ENCODE data around the gene OR12D3.

DNA sequence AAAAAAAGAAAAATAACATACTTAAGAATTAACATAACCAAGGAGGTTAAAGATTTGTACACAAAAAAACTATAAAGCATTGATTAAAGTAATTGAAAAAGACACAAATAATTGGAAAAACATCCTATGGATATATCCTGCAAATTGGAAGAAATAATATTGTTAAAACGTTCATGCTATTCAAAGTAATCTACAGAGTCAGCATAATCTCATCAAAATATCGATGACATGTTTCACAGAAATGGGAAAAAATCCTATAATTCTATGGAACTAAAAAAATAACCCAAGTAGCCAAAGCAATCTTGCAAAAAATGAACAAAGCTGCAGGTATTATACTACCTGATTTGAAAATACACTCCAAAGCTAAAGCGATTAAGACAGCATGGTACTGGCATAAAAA, 29.7 kb downstream of the OR12D3 start:
- TF ChIP-seq, protein P1, sequence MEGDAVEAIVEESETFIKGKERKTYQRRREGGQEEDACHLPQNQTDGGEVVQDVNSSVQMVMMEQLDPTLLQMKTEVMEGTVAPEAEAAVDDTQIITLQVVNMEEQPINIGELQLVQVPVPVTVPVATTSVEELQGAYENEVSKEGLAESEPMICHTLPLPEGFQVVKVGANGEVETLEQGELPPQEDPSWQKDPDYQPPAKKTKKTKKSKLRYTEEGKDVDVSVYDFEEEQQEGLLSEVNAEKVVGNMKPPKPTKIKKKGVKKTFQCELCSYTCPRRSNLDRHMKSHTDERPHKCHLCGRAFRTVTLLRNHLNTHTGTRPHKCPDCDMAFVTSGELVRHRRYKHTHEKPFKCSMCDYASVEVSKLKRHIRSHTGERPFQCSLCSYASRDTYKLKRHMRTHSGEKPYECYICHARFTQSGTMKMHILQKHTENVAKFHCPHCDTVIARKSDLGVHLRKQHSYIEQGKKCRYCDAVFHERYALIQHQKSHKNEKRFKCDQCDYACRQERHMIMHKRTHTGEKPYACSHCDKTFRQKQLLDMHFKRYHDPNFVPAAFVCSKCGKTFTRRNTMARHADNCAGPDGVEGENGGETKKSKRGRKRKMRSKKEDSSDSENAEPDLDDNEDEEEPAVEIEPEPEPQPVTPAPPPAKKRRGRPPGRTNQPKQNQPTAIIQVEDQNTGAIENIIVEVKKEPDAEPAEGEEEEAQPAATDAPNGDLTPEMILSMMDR (IDR thresholded peaks at IDR 0.05): no peak
- TF ChIP-seq EZH2 (IDR thresholded peaks at IDR 0.05) (no peak), EZH2phosphoT487 (IDR thresholded peaks at IDR 0.05) (no peak)

Data from neural progenitor cell (in vitro differentiated cells).